ENCODE measurements around the gene KYAT1. TPM values are rescaled to one million over a fixed set of nuclear protein-coding genes. Genes with fewer than 3 reads are reported as not detected.

KYAT1 gene
- total and polyA plus RNA-seq, 2 of the 13 experiments (the other 11 are each of a cell fraction or from before 2014, with no cell fraction given): 9.2 to 46.5 TPM

- TF ChIP-seq ARHGAP35 (CRISPR knock-in tag; IDR thresholded peaks at IDR 0.05; ENCODE audit: borderline replicate concordance) (no peak), ZNF773 (CRISPR knock-in tag; IDR thresholded peaks at IDR 0.05; ENCODE audit: borderline replicate concordance) (no peak), FOXO1 (CRISPR knock-in tag; IDR thresholded peaks at IDR 0.05) (peak; percentile 49; the same call in 1 of the 2 replicates), TBX3 (IDR thresholded peaks at IDR 0.05; ENCODE audit: borderline replicate concordance) (no peak), NCOA2 (CRISPR knock-in tag; IDR thresholded peaks at IDR 0.05) (no peak), RARA (CRISPR knock-in tag; IDR thresholded peaks at IDR 0.05) (no peak), SALL2 (CRISPR knock-in tag; IDR thresholded peaks at IDR 0.05) (no peak), KLF6 (CRISPR knock-in tag; IDR thresholded peaks at IDR 0.05) (no peak), TBP (CRISPR knock-in tag; IDR thresholded peaks at IDR 0.05) (no peak), ZNF740 (CRISPR knock-in tag; IDR thresholded peaks at IDR 0.05) (no peak), RCOR2 (CRISPR knock-in tag; IDR thresholded peaks at IDR 0.05) (no peak), ZFP36L1 (CRISPR knock-in tag; IDR thresholded peaks at IDR 0.05) (no peak), ZFP36 (IDR thresholded peaks at IDR 0.05; ENCODE audit: borderline replicate concordance, low read depth, low read length, partially characterized antibody) (no peak), ZNF570 (CRISPR knock-in tag; IDR thresholded peaks at IDR 0.05; ENCODE audit: borderline replicate concordance) (no peak), SMAD9 (CRISPR knock-in tag; IDR thresholded peaks at IDR 0.05) (no peak), ZNF850 (CRISPR knock-in tag; conservative IDR thresholded peaks at IDR 0.05) (no peak), ZNF589 (CRISPR knock-in tag; conservative IDR thresholded peaks at IDR 0.05) (no peak), SATB2 (CRISPR knock-in tag; IDR thresholded peaks at IDR 0.05) (no peak), ZNF629 (CRISPR knock-in tag; conservative IDR thresholded peaks at IDR 0.05) (no peak), THAP11 (CRISPR knock-in tag; IDR thresholded peaks at IDR 0.05) (no peak), HNF4G (IDR thresholded peaks at IDR 0.05; ENCODE audit: borderline replicate concordance, low read depth, low read length) (peak; percentile 69), HNF4G (CRISPR knock-in tag; IDR thresholded peaks at IDR 0.05; ENCODE audit: borderline replicate concordance, low read depth) (peak; percentile 60; the same call in 1 of the 2 replicates), EED (CRISPR knock-in tag; IDR thresholded peaks at IDR 0.05) (no peak)
- TF ChIP-seq, protein P1, sequence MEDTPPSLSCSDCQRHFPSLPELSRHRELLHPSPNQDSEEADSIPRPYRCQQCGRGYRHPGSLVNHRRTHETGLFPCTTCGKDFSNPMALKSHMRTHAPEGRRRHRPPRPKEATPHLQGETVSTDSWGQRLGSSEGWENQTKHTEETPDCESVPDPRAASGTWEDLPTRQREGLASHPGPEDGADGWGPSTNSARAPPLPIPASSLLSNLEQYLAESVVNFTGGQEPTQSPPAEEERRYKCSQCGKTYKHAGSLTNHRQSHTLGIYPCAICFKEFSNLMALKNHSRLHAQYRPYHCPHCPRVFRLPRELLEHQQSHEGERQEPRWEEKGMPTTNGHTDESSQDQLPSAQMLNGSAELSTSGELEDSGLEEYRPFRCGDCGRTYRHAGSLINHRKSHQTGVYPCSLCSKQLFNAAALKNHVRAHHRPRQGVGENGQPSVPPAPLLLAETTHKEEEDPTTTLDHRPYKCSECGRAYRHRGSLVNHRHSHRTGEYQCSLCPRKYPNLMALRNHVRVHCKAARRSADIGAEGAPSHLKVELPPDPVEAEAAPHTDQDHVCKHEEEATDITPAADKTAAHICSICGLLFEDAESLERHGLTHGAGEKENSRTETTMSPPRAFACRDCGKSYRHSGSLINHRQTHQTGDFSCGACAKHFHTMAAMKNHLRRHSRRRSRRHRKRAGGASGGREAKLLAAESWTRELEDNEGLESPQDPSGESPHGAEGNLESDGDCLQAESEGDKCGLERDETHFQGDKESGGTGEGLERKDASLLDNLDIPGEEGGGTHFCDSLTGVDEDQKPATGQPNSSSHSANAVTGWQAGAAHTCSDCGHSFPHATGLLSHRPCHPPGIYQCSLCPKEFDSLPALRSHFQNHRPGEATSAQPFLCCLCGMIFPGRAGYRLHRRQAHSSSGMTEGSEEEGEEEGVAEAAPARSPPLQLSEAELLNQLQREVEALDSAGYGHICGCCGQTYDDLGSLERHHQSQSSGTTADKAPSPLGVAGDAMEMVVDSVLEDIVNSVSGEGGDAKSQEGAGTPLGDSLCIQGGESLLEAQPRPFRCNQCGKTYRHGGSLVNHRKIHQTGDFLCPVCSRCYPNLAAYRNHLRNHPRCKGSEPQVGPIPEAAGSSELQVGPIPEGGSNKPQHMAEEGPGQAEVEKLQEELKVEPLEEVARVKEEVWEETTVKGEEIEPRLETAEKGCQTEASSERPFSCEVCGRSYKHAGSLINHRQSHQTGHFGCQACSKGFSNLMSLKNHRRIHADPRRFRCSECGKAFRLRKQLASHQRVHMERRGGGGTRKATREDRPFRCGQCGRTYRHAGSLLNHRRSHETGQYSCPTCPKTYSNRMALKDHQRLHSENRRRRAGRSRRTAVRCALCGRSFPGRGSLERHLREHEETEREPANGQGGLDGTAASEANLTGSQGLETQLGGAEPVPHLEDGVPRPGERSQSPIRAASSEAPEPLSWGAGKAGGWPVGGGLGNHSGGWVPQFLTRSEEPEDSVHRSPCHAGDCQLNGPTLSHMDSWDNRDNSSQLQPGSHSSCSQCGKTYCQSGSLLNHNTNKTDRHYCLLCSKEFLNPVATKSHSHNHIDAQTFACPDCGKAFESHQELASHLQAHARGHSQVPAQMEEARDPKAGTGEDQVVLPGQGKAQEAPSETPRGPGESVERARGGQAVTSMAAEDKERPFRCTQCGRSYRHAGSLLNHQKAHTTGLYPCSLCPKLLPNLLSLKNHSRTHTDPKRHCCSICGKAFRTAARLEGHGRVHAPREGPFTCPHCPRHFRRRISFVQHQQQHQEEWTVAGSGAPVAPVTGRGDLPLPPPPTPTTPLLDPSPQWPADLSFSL (CRISPR knock-in tag; IDR thresholded peaks at IDR 0.05): peak; percentile 30; the same call in 1 of the 2 replicates
- TF ChIP-seq, protein P2, sequence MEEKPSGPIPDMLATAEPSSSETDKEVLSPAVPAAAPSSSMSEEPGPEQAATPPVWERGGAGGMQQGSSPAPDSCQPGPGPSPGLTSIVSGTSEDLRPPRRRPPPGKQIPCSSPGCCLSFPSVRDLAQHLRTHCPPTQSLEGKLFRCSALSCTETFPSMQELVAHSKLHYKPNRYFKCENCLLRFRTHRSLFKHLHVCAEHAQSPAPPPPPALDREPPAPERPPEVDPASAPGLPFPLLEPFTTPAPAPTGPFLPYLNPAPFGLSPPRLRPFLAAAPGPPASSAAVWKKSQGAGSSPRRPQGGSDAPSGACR (CRISPR knock-in tag; IDR thresholded peaks at IDR 0.05): no peak
Measured at GRCh38 chr9:128905964-128906363, 24.2 kb upstream of the KYAT1 start (continued).
